GM21360 (cell line): Measurements from ENCODE around the gene SBSN.
"Not testable (repeated sequence)": the region's sequence is repeated elsewhere in the genome, so short reads cannot be mapped to it uniquely, and the experiment has no call there.

Experiments used
- ATAC-seq: cut with Tn5 transposase; IDR thresholded peaks from one replicate; pipeline ENCODE4 v1.9.1; 2021; ENCODE audit warnings: mild to moderate bottlenecking, moderate library complexity; ENCODE audit not compliant: unreplicated experiment

Gene SBSN

GRCh38 chr19:35476149-35476548 is 52.0 kb downstream of the SBSN start:
- no peak for ATAC-seq

- ATAC-seq: not testable (repeated sequence)
Measured at GRCh38 chr19:35474594-35474993, 53.5 kb downstream of the SBSN start.

GRCh38 chr19:35474104-35474503 is 54.0 kb downstream of the SBSN start:
- no peak for ATAC-seq
